IMR-90 (cell line): ENCODE data around the gene ADAMTS16. TPM values are rescaled to one million over a fixed set of nuclear protein-coding genes. Genes with fewer than 3 reads are reported as not detected.

Experiments used
- ATAC-seq: fragments of 200-7000 bp; cut with Tn5 transposase; 2 replicates; pipeline ENCODE4 v1.9.1; 2020; ENCODE audit warnings: low read depth, mild to moderate bottlenecking, moderate library complexity
- BruUV-seq: library from RNA; stranded (reverse); fragments of 400-500 nt; replicated peaks from 2 replicates; lab custom pipeline; 2021; lab: Mats Ljungman, UMichigan
- CTCF ChIA-PET: fragments of 300-600 bp; formaldehyde crosslinking; extraction: SDS; loops from one replicate; lab custom pipeline; 2021; ENCODE audit warnings: antibody characterized with exemption; lab: Yijun Ruan, JAX
- POLR2A ChIA-PET: fragments of 300-600 bp; sonication (Branson Sonifier 250); formaldehyde crosslinking; loops from one replicate; lab custom pipeline; 2022; ENCODE audit warnings: antibody characterized with exemption; ENCODE audit not compliant: unreplicated experiment; lab: Charles Lee
- DNase-seq: peaks from one replicate; pipeline ENCODE4 v3.0.0; 2013
- H2AFZ ChIP-seq: replicated peaks from 2 replicates; pipeline ENCODE3; 2013; ENCODE audit warnings: low read length, mild to moderate bottlenecking; ENCODE audit not compliant: poor library complexity
- H2AK5ac ChIP-seq: 2 replicates; pipeline ENCODE4 v1.6.1; 2013; ENCODE audit warnings: low read depth, low read length, inconsistent platforms
- H2AK9ac ChIP-seq: replicated peaks from 2 replicates; pipeline ENCODE3; 2013; ENCODE audit warnings: mild to moderate bottlenecking, low read depth, low read length, moderate library complexity; ENCODE audit not compliant: poor library complexity
- H2BK120ac ChIP-seq: 2 replicates; pipeline ENCODE4 v1.6.1; 2013; ENCODE audit warnings: low read depth, low read length, inconsistent platforms
- H2BK15ac ChIP-seq: 3 replicates; pipeline ENCODE4 v1.6.1; 2013; ENCODE audit warnings: low read depth, low read length, inconsistent platforms
- H2BK20ac ChIP-seq: 2 replicates; pipeline ENCODE4 v1.6.1; 2013; ENCODE audit warnings: low read depth, mild to moderate bottlenecking, inconsistent platforms, low read length, moderate library complexity
- H2BK5ac ChIP-seq: 2 replicates; pipeline ENCODE4 v1.6.1; 2013; ENCODE audit warnings: mild to moderate bottlenecking, low read depth, low read length, inconsistent platforms; ENCODE audit not compliant: poor library complexity, severe bottlenecking
- H3K14ac ChIP-seq: replicated peaks from 2 replicates; pipeline ENCODE4 v1.6.1; 2013; ENCODE audit warnings: low read depth, low read length, inconsistent platforms
- H3K18ac ChIP-seq: 2 replicates; pipeline ENCODE4 v1.6.1; 2013; ENCODE audit warnings: low read depth, low read length, control low read depth
- H3K23ac ChIP-seq: 2 replicates; pipeline ENCODE4 v1.6.1; 2013; ENCODE audit warnings: low read depth, low read length, inconsistent platforms
- H3K27ac ChIP-seq: 2 replicates; pipeline ENCODE4 v1.5.1; 2013; ENCODE audit warnings: mild to moderate bottlenecking, control low read depth, low read length; ENCODE audit not compliant: insufficient read depth
- H3K27me3 ChIP-seq: 2 replicates; pipeline ENCODE4 v1.6.1; 2013; ENCODE audit warnings: low read length; ENCODE audit not compliant: control insufficient read depth, insufficient read depth
- H3K36me3 ChIP-seq: 2 replicates; pipeline ENCODE4 v1.6.1; 2013; ENCODE audit warnings: low read length, mixed read lengths; ENCODE audit not compliant: control insufficient read depth, insufficient read depth
- H3K4ac ChIP-seq: 2 replicates; pipeline ENCODE4 v1.6.1; 2013; ENCODE audit warnings: low read depth, low read length, inconsistent platforms
- H3K4me1 ChIP-seq: 2 replicates; pipeline ENCODE4 v1.6.1; 2013; ENCODE audit warnings: low read length, mixed read lengths; ENCODE audit not compliant: control insufficient read depth, insufficient read depth
- H3K4me2 ChIP-seq: 2 replicates; pipeline ENCODE4 v1.6.1; 2013; ENCODE audit warnings: low read depth, mild to moderate bottlenecking, control low read depth, low read length, moderate library complexity
- H3K4me3 ChIP-seq: 2 replicates; pipeline ENCODE4 v1.5.1; 2013; ENCODE audit warnings: low read depth, mild to moderate bottlenecking, control low read depth, low read length, moderate library complexity; ENCODE audit not compliant: insufficient read depth
- H3K56ac ChIP-seq: 2 replicates; pipeline ENCODE4 v1.6.1; 2013; ENCODE audit warnings: low read length, inconsistent platforms; ENCODE audit not compliant: insufficient read depth; ENCODE audit errors: extremely low read depth
- H3K79me1 ChIP-seq, 2 experiments: 2 replicates each; pipeline ENCODE4 v1.6.1; 2013; ENCODE audit warnings: low read length in 2 of 2, inconsistent platforms in 1 of 2, low read depth in 1 of 2
- H3K9ac ChIP-seq: 2 replicates; pipeline ENCODE4 v1.6.1; 2013; ENCODE audit warnings: low read depth, low read length, control low read depth
- H3K9me1 ChIP-seq: 2 replicates; pipeline ENCODE4 v1.6.1; 2013; ENCODE audit warnings: low read length, inconsistent platforms; ENCODE audit not compliant: insufficient read depth
- H3K9me3 ChIP-seq: 2 replicates; pipeline ENCODE4 v1.6.1; 2013; ENCODE audit warnings: low read length; ENCODE audit not compliant: control insufficient read depth, insufficient read depth
- H4K20me1 ChIP-seq: 2 replicates; pipeline ENCODE4 v1.6.1; 2013; ENCODE audit warnings: low read length, inconsistent platforms; ENCODE audit not compliant: insufficient read depth
- H4K5ac ChIP-seq: 2 replicates; pipeline ENCODE4 v1.6.1; 2013; ENCODE audit warnings: mild to moderate bottlenecking, low read depth, low read length, control low read depth
- H4K8ac ChIP-seq, 2 experiments: 2 replicates each; pipeline ENCODE4 v1.6.1; 2013; ENCODE audit warnings: low read depth in 2 of 2, low read length in 2 of 2, control low read depth in 1 of 2, inconsistent platforms in 1 of 2
- H4K91ac ChIP-seq: 2 replicates; pipeline ENCODE4 v1.6.1; 2013; ENCODE audit warnings: low read depth, low read length, inconsistent platforms; ENCODE audit not compliant: insufficient read depth
- MXI1 ChIP-seq: IDR thresholded peaks from 2 replicates; pipeline ENCODE4 v1.6.1; 2012; ENCODE audit warnings: low read depth, mild to moderate bottlenecking, low read length, moderate library complexity, borderline replicate concordance
- RFX5 ChIP-seq: IDR thresholded peaks from 2 replicates; pipeline ENCODE4 v1.8.0; 2012; ENCODE audit warnings: low read depth, mild to moderate bottlenecking, low read length, moderate library complexity
- WGBS, 2 experiments: methylation state at CpG; one replicate each; pipeline versions ENCODE4 v1.1.5 to v1.1.7; 2013; ENCODE audit warnings: missing lambda C conversion rate in 2 of 2; ENCODE audit not compliant: insufficient read length in 1 of 2; ENCODE audit errors: extremely low coverage in 2 of 2; 5-methylcytosine and 5-hydroxymethylcytosine counted together
- dilution Hi-C: fragments of 300-500 bp; cut with HindIII; formaldehyde crosslinking; loops from one replicate; pipeline ENCODE4 v1.14.3; 2018; ENCODE audit warnings: low sequenced_read_pairs; ENCODE audit not compliant: unreplicated experiment
- in situ Hi-C: fragments of 300-500 bp; cut with MboI; formaldehyde crosslinking; loops from 3 replicates; pipeline ENCODE4 v1.14.3; 2019; ENCODE audit warnings: low sequenced_read_pairs, inconsistent platforms, mixed read lengths
- intact Hi-C: fragments of 100-400 bp; cut with micrococcal nuclease; formaldehyde crosslinking; loops from 2 replicates; pipeline ENCODE4 v1.10.0; 2022
- polyA plus RNA-seq, 3 experiments: library from polyadenylated mRNA; depleted of rRNA; stranded (reverse); fragments of >200 nt; gene quantifications; 2 replicates each; pipeline ENCODE4 v1.2.3, GENCODE V29; 2012; ENCODE audit warnings: low replicate concordance in 1 of 3
- total RNA-seq: library from RNA; depleted of rRNA; stranded (reverse); fragments of >200 nt; gene quantifications from 2 replicates; pipeline ENCODE4 v1.2.3, GENCODE V29; 2012
- TF ChIP-seq, protein P1 (sequence below): fragments of 150-350 bp; IDR thresholded peaks from 2 replicates; pipeline ENCODE4 v1.6.1; 2017; ENCODE audit warnings: mild to moderate bottlenecking, antibody characterized with exemption, low read length, low read depth

Gene ADAMTS16
- total and polyA plus RNA-seq, 2 of the 4 experiments (the other 2 are of a cell fraction), result 0.09 to 0.18 TPM

GRCh38 chr5:5318426-5319190 lies 178.5 kb downstream of the ADAMTS16 start:
- BruUV-seq, result no TSS peak
- CTCF ChIA-PET, result no interaction called here
- H3K9me3 ChIP-seq, result peaks cover 17% of the 10 kb centered on the region

More at GRCh38 chr5:5318426-5319190, 178.5 kb downstream of the ADAMTS16 start:
- TF ChIP-seq MXI1, result no peak
- no peak for TF ChIP-seq RFX5
- TF ChIP-seq, protein P1, sequence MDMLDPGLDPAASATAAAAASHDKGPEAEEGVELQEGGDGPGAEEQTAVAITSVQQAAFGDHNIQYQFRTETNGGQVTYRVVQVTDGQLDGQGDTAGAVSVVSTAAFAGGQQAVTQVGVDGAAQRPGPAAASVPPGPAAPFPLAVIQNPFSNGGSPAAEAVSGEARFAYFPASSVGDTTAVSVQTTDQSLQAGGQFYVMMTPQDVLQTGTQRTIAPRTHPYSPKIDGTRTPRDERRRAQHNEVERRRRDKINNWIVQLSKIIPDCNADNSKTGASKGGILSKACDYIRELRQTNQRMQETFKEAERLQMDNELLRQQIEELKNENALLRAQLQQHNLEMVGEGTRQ, result no peak
- no peak overlapping the region for H3K23ac ChIP-seq
- no peaks in the 10 kb centered on the region for H4K20me1 ChIP-seq
- no peak overlapping the region for H3K4ac ChIP-seq
- H3K9ac ChIP-seq, result no peak overlapping the region
- in situ Hi-C loops (no loop called here), dilution Hi-C loops (no loop called here), intact Hi-C loops (no loop called here)
- ATAC-seq, result no peak
- WGBS, 2 experiments, result 73% methylated on average over 14 of the region's 18 CpGs; no CpG with 5 or more reads in 1 of the 2 experiments
- H2AFZ ChIP-seq, result no peak overlapping the region
- H4K8ac ChIP-seq, result no peak overlapping the region
- H3K4me1 ChIP-seq, result no peaks in the 10 kb centered on the region
- no peaks in the 10 kb centered on the region for H3K9me1 ChIP-seq
- H3K4me3 ChIP-seq, result no peak overlapping the region
- DNase-seq, result no peak
- H2AK9ac ChIP-seq, result no peak overlapping the region
- no peak overlapping the region for H2BK20ac ChIP-seq
- H4K5ac ChIP-seq, result no peak overlapping the region
- H3K27me3 ChIP-seq, result no peaks in the 10 kb centered on the region
- no peak overlapping the region for H3K18ac ChIP-seq
- POLR2A ChIA-PET, result no interaction called here
- H3K14ac ChIP-seq, result no peak overlapping the region
- H3K4me2 ChIP-seq, result no peak overlapping the region
- no peak overlapping the region for H2BK15ac ChIP-seq
- no peak overlapping the region for H2BK120ac ChIP-seq
- H3K56ac ChIP-seq, result no peak overlapping the region
- H2BK5ac ChIP-seq, result no peak overlapping the region
- no peak overlapping the region for H2AK5ac ChIP-seq
- H3K79me1 ChIP-seq, result no peaks in the 10 kb centered on the region
- no peak overlapping the region for H3K27ac ChIP-seq
- no peaks in the 10 kb centered on the region for H3K36me3 ChIP-seq
- H4K91ac ChIP-seq, result no peak overlapping the region
